ENCODE data around the gene GSTM3. TPM values are rescaled to one million over a fixed set of nuclear protein-coding genes. Genes with fewer than 3 reads are reported as not detected.

GSTM3 gene
- total and polyA plus RNA-seq, 2 of the 13 experiments (the other 11 are each of a cell fraction or from before 2014, with no cell fraction given), result 127 to 142 TPM

- TF ChIP-seq PRPF4 (IDR thresholded peaks at IDR 0.05; ENCODE audit: low read depth, low read length, poor library complexity, severe bottlenecking), result no peak
- TF ChIP-seq ZBTB7B (CRISPR knock-in tag; IDR thresholded peaks at IDR 0.05), result no peak
- no peak for TF ChIP-seq ZNF264 (CRISPR knock-in tag; IDR thresholded peaks at IDR 0.05)
- TF ChIP-seq CENPT (CRISPR knock-in tag; IDR thresholded peaks at IDR 0.05; ENCODE audit: low read depth), result no peak
- no peak for TF ChIP-seq ZNF484 (CRISPR knock-in tag; IDR thresholded peaks at IDR 0.05; ENCODE audit: borderline replicate concordance, low read depth)
- TF ChIP-seq SRSF1 (optimal IDR thresholded peaks at IDR 0.05; ENCODE audit: low read depth, low read length), result no peak
- TF ChIP-seq PLSCR1 (CRISPR knock-in tag; IDR thresholded peaks at IDR 0.05; ENCODE audit: borderline replicate concordance), result no peak
- no peak for TF ChIP-seq FOXP4 (CRISPR knock-in tag; IDR thresholded peaks at IDR 0.05)
- TF ChIP-seq SRSF9 (IDR thresholded peaks at IDR 0.05; ENCODE audit: borderline replicate concordance, insufficient read depth, low read depth, low read length, poor library complexity, severe bottlenecking), result no peak
- TF ChIP-seq ZNF691 (CRISPR knock-in tag; IDR thresholded peaks at IDR 0.05; ENCODE audit: borderline replicate concordance, low read depth), result peak; percentile 29; the same call in 1 of the 2 replicates
- TF ChIP-seq GRHL1 (CRISPR knock-in tag; conservative IDR thresholded peaks at IDR 0.05), result no peak
- TF ChIP-seq BRCA1 (CRISPR knock-in tag; IDR thresholded peaks at IDR 0.05), result no peak
- TF ChIP-seq ZBTB39 (CRISPR knock-in tag; IDR thresholded peaks at IDR 0.05), result no peak
- TF ChIP-seq CENPBD1 (CRISPR knock-in tag; IDR thresholded peaks at IDR 0.05; ENCODE audit: borderline replicate concordance, low read depth), result no peak
- no peak for TF ChIP-seq PLRG1 (conservative IDR thresholded peaks at IDR 0.05)
- no peak for TF ChIP-seq SSRP1 (CRISPR knock-in tag; IDR thresholded peaks at IDR 0.05)
- TF ChIP-seq HOMEZ (CRISPR knock-in tag; IDR thresholded peaks at IDR 0.05; ENCODE audit: low read depth), result 0 out of 2 replicates have a peak, but pooled peaks have one; percentile 24
- no peak for TF ChIP-seq BCL6 (CRISPR knock-in tag; IDR thresholded peaks at IDR 0.05)
Observed at GRCh38 chr1:109773203-109773899, 32.5 kb upstream of the GSTM3 start (continued).

Data from HepG2 (cell line).